Gastrocnemius medialis (tissue), 4 donors: ENCODE measurements around the gene CDK14. TPM values are rescaled to one million over a fixed set of nuclear protein-coding genes. Genes with fewer than 3 reads are reported as not detected.

Experiments used
- ATAC-seq, 2 donors: fragments of 150-250 bp; one replicate each; pipeline ENCODE4 v1.9.1; 2016
- DNase-seq, 2 donors: peaks; one replicate each; pipeline ENCODE4 v3.0.0-alpha.2; 2019
- H3K27ac ChIP-seq, 4 donors: fragments of 200-600 bp; sonication (generic); 1 replicate in 1 of 4; 2 replicates in 3 of 4; pipeline ENCODE4 v1.5.1; 2016 to 2018; ENCODE audit warnings: mild to moderate bottlenecking in 2 of 4, moderate library complexity in 1 of 4
- H3K27me3 ChIP-seq, 3 donors: fragments of 200-600 bp; sonication (generic) in 2 of 3; 1 replicate in 1 of 3; 2 replicates in 2 of 3; pipeline versions ENCODE4 v1.5.1 to v1.6.0; 2016 to 2019; ENCODE audit warnings: mild to moderate bottlenecking in 1 of 3, moderate library complexity in 1 of 3
- H3K36me3 ChIP-seq, 2 donors: fragments of 200-600 bp; sonication (generic) in 1 of 2; one replicate each; pipeline ENCODE4 v1.5.1; 2017 to 2018
- H3K4me1 ChIP-seq, 2 donors: fragments of 200-600 bp; sonication (generic) in 1 of 2; one replicate each; pipeline ENCODE4 v1.5.1; 2016 to 2017; ENCODE audit warnings: mild to moderate bottlenecking in 2 of 2
- H3K4me3 ChIP-seq, 4 donors: fragments of 200-600 bp; sonication (generic) in 3 of 4; 1 replicate in 1 of 4; 2 replicates in 3 of 4; pipeline ENCODE4 v1.5.1; 2016 to 2019; ENCODE audit warnings: mild to moderate bottlenecking in 2 of 4
- H3K9me3 ChIP-seq, 3 donors: fragments of 200-600 bp; sonication (generic) in 2 of 3; 1 replicate in 1 of 3; 2 replicates in 2 of 3; pipeline ENCODE4 v1.5.1; 2016 to 2019
- CTCF ChIP-seq, 5 experiments: fragments of 450-650 bp in 3 of 5; fragments of 200-600 bp in 2 of 5; sonication (generic) in 2 of 5; IDR thresholded peaks in 4 of 5; conservative IDR thresholded peaks in 1 of 5; 1 replicate in 4 of 5; 2 replicates in 1 of 5; pipeline ENCODE4 v1.5.1; 2016 to 2019; ENCODE audit warnings: antibody characterized with exemption in 5 of 5, mild to moderate bottlenecking in 3 of 5, moderate library complexity in 3 of 5
- POLR2A ChIP-seq, 2 donors: fragments of 450-650 bp; IDR thresholded peaks; one replicate each; pipeline ENCODE4 v1.6.1; 2017; ENCODE audit warnings: antibody characterized with exemption in 2 of 2, mild to moderate bottlenecking in 2 of 2, moderate library complexity in 2 of 2
- in situ Hi-C, 4 donors: fragments of 200-750 bp; cut with MboI; loops; one replicate each; pipeline versions ENCODE4 v1.15.0 to v1.8.0; 2017; ENCODE audit warnings: low sequenced_read_pairs in 4 of 4
- intact Hi-C: fragments of 100-400 bp; cut with DNase I; formaldehyde crosslinking; loops from one replicate; pipeline ENCODE4 v1.15.1; 2023; ENCODE audit warnings: low total_unique reads
- total RNA-seq, 4 donors: library from RNA; depleted of rRNA; stranded (reverse); fragments of >200 nt; gene quantifications; one replicate each; pipeline versions ENCODE4 v1.1.0 to v1.2.3, GENCODE V29; 2016

CDK14 gene
- total RNA-seq, 4 donors from 2014 or later = 3.9 to 8.6 (median 7.3) TPM

DNA sequence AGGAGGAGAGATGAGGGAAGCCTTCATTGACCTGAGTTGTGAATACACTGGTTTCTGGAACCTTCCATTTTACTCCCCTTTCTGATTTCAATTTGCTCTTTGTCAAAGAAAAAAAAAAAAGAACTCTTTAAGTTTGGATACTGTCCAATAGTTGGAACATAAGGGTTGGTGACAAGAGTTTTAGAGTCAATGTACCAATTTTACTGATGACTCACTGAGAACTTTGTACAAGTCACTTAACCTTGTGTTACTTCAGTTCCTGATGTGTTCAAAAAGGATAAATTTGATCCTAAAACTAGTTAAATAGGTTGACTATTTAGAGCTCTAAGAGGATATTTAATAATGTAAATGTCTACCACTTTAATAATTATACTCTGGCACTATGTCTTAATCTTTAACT, 4.1 kb upstream of the CDK14 start:
- TF ChIP-seq POLR2A (IDR thresholded peaks at IDR 0.05) (no peak), CTCF (IDR thresholded peaks at IDR 0.05 in 4 of 5, conservative IDR thresholded peaks at IDR 0.05 in 1 of 5) (no peak)
- in situ Hi-C loops = no loop called here

GRCh38 chr7:90593205-90593604, 2.9 kb upstream of the CDK14 start:
- DNase-seq = no peak
- no peaks in the 10 kb centered on the region for H3K36me3 ChIP-seq
- no peak overlapping the region for H3K4me3 ChIP-seq
- intact Hi-C loops = no loop called here
- no peaks in the 10 kb centered on the region for H3K9me3 ChIP-seq
- in situ Hi-C loops = no loop called here
- peaks cover 9 to 21% of the 10 kb centered on the region in 2 donors for H3K4me1 ChIP-seq
- no peak overlapping the region for H3K27ac ChIP-seq
- H3K27me3 ChIP-seq = no peaks in the 10 kb centered on the region
- TF ChIP-seq POLR2A (IDR thresholded peaks at IDR 0.05) = no peak
- TF ChIP-seq CTCF (IDR thresholded peaks at IDR 0.05 in 4 of 5, conservative IDR thresholded peaks at IDR 0.05 in 1 of 5) = no peak
- ATAC-seq = no peak

More for the DNA sequence above, 4.1 kb upstream of the CDK14 start:
- Histone ChIP-seq H3K27ac (no peak overlapping the region), H3K4me3 (no peak overlapping the region), H3K4me1 (peaks cover 0 to 12% of the 10 kb centered on the region in 2 donors), H3K36me3 (no peaks in the 10 kb centered on the region), H3K27me3 (no peaks in the 10 kb centered on the region), H3K9me3 (no peaks in the 10 kb centered on the region)
- DNase-seq (no peak), ATAC-seq (no peak)
- intact Hi-C loops = no loop called here

GRCh38 chr7:90594751-90595317, 1.3 kb upstream of the CDK14 start:
- H3K4me1 ChIP-seq = peaks cover 10 to 28% of the 10 kb centered on the region in 2 donors
- in situ Hi-C loops = no loop called here
- ATAC-seq (peak; percentile 32 to 65), DNase-seq (peak; percentile 27)
- no peak for TF ChIP-seq CTCF (IDR thresholded peaks at IDR 0.05 in 4 of 5, conservative IDR thresholded peaks at IDR 0.05 in 1 of 5)
- no peak for TF ChIP-seq POLR2A (IDR thresholded peaks at IDR 0.05)
- peak overlapping the region; percentile 72 to 92 (median 78) for H3K4me3 ChIP-seq
- intact Hi-C loops = loop anchor here (5.0 kb wide), 1 partner anchor 138 kb away; no protein-coding TSS in a partner anchor
- H3K36me3 ChIP-seq = no peaks in the 10 kb centered on the region
- no peaks in the 10 kb centered on the region for H3K9me3 ChIP-seq
- H3K27ac ChIP-seq = peak overlapping the region; percentile 66 to 86 (median 76)
- no peaks in the 10 kb centered on the region for H3K27me3 ChIP-seq

DNA sequence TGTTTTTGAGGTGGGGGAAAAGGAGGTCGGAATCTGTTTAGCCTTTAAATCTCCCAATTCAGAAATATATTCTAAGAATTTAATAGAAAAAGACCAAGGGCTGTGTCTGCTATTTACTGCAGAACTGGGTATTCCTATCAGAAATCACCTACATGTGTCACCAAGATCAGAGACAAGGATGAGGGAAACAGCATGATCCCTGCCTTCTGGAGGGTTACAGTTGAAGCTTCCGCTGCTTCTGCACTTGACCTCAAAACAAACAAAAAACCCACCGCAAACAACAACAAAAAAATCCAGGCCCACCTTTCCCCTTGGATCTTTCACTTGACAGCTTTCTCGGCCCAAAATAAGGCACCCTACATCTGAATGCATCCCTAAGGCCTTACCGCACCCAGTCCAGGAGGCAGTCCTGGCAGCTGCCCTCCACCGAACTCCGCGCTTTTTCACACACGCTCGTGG, 750 bp upstream of the CDK14 start:
- intact Hi-C loops = loop anchor here (5.0 kb wide), 1 partner anchor 138 kb away; no protein-coding TSS in a partner anchor

More for the DNA sequence above, 750 bp upstream of the CDK14 start:
- in situ Hi-C loops = no loop called here
- Histone ChIP-seq H3K4me1 (peaks cover 10 to 33% of the 10 kb centered on the region in 2 donors), H3K27ac (peak overlapping the region; percentile 66 to 86 (median 76)), H3K27me3 (no peaks in the 10 kb centered on the region), H3K36me3 (no peaks in the 10 kb centered on the region), H3K9me3 (no peaks in the 10 kb centered on the region), H3K4me3 (peak overlapping the region; percentile 72 to 92 (median 78))
- ATAC-seq (peak; percentile 18 to 35), DNase-seq (no peak)
- no peak for TF ChIP-seq POLR2A (IDR thresholded peaks at IDR 0.05)
- TF ChIP-seq CTCF (IDR thresholded peaks at IDR 0.05 in 4 of 5, conservative IDR thresholded peaks at IDR 0.05 in 1 of 5) = no peak
